SU-DHL-6 (cell line): Measurements from ENCODE around the gene PCDHB12.
"Not testable (repeated sequence)": the region's sequence is repeated elsewhere in the genome, so short reads cannot be mapped to it uniquely, and the experiment has no call there.

ENCODE experiments used
- EZH2phosphoT487 ChIP-seq: fragments of 200-600 bp; sonication (generic), shearing (Covaris generic); conservative IDR thresholded peaks from 2 replicates; pipeline ENCODE4 v1.6.1; 2018; ENCODE audit warnings: mild to moderate bottlenecking, antibody characterized with exemption, low read length, moderate library complexity, mixed read lengths
- TF ChIP-seq, protein P1 (sequence below): fragments of 200-600 bp; sonication (generic); IDR thresholded peaks from one replicate; pipeline ENCODE4 v1.5.1; 2017; ENCODE audit warnings: antibody characterized with exemption, mild to moderate bottlenecking, low read length, moderate library complexity; ENCODE audit not compliant: insufficient read depth, poor library complexity, severe bottlenecking

DNA sequence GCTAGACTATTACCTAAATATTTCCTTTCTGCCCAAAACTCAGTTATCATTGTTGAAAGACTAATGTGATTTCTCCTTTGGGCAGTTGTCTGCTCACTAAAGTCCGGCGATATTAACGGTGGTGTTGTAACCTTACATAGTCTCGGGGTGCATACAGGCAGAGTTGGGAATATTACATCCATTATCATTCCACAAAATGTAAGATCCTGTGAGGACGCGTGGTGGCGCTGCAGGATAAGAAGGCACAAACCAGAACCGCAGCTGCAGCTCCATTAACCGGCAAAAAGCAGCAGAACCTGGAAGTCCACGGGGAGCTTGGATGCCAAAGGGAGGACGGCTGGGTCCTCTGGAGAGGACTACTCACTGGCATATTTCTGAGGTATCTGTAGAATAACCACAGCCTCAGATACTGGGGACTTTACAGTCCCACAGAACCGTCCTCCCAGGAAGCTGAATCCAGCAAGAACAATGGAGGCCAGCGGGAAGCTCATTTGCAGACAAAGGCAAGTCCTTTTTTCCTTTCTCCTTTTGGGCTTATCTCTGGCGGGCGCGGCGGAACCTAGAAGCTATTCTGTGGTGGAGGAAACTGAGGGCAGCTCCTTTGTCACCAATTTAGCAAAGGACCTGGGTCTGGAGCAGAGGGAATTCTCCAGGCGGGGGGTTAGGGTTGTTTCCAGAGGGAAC is 5.3 kb downstream of the PCDHB12 start, which contains the start of gene PCDHB13:
- TF ChIP-seq, protein P1, sequence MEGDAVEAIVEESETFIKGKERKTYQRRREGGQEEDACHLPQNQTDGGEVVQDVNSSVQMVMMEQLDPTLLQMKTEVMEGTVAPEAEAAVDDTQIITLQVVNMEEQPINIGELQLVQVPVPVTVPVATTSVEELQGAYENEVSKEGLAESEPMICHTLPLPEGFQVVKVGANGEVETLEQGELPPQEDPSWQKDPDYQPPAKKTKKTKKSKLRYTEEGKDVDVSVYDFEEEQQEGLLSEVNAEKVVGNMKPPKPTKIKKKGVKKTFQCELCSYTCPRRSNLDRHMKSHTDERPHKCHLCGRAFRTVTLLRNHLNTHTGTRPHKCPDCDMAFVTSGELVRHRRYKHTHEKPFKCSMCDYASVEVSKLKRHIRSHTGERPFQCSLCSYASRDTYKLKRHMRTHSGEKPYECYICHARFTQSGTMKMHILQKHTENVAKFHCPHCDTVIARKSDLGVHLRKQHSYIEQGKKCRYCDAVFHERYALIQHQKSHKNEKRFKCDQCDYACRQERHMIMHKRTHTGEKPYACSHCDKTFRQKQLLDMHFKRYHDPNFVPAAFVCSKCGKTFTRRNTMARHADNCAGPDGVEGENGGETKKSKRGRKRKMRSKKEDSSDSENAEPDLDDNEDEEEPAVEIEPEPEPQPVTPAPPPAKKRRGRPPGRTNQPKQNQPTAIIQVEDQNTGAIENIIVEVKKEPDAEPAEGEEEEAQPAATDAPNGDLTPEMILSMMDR = not testable (repeated sequence)
- not testable (repeated sequence) for TF ChIP-seq EZH2phosphoT487
